ENCODE data around the gene RHOJ.

DNA sequence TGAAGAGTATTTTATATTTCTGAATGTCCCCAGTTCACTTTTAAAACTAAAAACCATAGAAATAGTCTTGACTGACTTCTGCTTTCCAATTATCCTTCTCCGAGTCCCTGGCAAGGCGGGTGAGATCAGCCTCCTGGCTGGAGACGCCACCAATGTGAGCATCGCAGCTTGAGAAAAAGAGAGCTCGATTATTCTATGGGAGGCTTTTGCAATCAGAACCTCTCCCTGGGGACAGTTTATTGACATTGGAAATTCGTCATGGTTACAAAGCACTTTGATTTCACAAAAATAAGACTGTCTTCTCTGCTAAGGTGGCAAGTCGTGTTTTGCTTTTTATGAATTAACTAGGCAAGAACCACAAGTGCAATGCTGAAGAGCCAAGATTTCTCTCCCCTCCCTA, 138.1 kb downstream of the RHOJ start:
- TF ChIP-seq, protein P1, sequence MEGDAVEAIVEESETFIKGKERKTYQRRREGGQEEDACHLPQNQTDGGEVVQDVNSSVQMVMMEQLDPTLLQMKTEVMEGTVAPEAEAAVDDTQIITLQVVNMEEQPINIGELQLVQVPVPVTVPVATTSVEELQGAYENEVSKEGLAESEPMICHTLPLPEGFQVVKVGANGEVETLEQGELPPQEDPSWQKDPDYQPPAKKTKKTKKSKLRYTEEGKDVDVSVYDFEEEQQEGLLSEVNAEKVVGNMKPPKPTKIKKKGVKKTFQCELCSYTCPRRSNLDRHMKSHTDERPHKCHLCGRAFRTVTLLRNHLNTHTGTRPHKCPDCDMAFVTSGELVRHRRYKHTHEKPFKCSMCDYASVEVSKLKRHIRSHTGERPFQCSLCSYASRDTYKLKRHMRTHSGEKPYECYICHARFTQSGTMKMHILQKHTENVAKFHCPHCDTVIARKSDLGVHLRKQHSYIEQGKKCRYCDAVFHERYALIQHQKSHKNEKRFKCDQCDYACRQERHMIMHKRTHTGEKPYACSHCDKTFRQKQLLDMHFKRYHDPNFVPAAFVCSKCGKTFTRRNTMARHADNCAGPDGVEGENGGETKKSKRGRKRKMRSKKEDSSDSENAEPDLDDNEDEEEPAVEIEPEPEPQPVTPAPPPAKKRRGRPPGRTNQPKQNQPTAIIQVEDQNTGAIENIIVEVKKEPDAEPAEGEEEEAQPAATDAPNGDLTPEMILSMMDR (IDR thresholded peaks at IDR 0.05): no peak
- TF ChIP-seq POLR2A (IDR thresholded peaks at IDR 0.05): no peak

All from testis (tissue), 2 donors.